NCI-H345 treated with DMSO at 0.1 percent for 48 hours (cell line): Measurements from ENCODE around the gene MRTO4.

ENCODE experiments used
- DNase-seq: peaks from one replicate; lab custom pipeline; 2025; ENCODE audit not compliant: unreplicated experiment; lab: John Stamatoyannopoulos, UW

The MRTO4 gene

GRCh38 chr1:19308509-19308907 is 56.9 kb downstream of the MRTO4 start:
- DNase-seq: no peak

- DNase-seq: no peak
Observed at GRCh38 chr1:19309123-19309813, 57.7 kb downstream of the MRTO4 start.
